Common myeloid progenitor, CD34-positive (primary cell): Measurements from ENCODE around the gene GGCT.

Experiments used
- CTCF ChIA-PET: fragments of 350-600 bp; sonication (Branson Sonifier 250); formaldehyde crosslinking; loops from one replicate; lab custom pipeline; 2021; ENCODE audit warnings: antibody characterized with exemption; lab: Charles Lee
- POLR2A ChIA-PET: fragments of 350-600 bp; sonication (Branson Sonifier 250); formaldehyde crosslinking; loops from one replicate; lab custom pipeline; 2021; ENCODE audit warnings: antibody characterized with exemption; lab: Charles Lee
- DNase-seq, 3 donors: peaks; one replicate each; pipeline versions ENCODE4 v3.0.0 to v3.0.0-alpha.2; 2013
- H3K27ac ChIP-seq, 2 experiments: 1 replicate in 1 of 2; 2 replicates in 1 of 2; pipeline ENCODE4 v1.7.0; 2013; ENCODE audit warnings: inconsistent platforms in 2 of 2, low read length in 2 of 2, mild to moderate bottlenecking in 2 of 2, low read depth in 1 of 2, moderate library complexity in 1 of 2; ENCODE audit not compliant: severe bottlenecking in 2 of 2, insufficient read depth in 1 of 2, poor library complexity in 1 of 2
- H3K27me3 ChIP-seq, 5 experiments: replicated peaks in 2 of 5; 1 replicate in 3 of 5; 2 replicates in 2 of 5; pipeline versions ENCODE4 v1.6.1 to v1.7.0; 2013; ENCODE audit warnings: low read length in 4 of 5, mild to moderate bottlenecking in 2 of 5, moderate library complexity in 2 of 5, inconsistent platforms in 1 of 5; ENCODE audit not compliant: insufficient read depth in 5 of 5, control insufficient read depth in 4 of 5
- H3K36me3 ChIP-seq, 4 experiments: 1 replicate in 2 of 4; 2 replicates in 2 of 4; pipeline versions ENCODE4 v1.6.1 to v1.7.0; 2013; ENCODE audit warnings: low read length in 3 of 4, control low read depth in 1 of 4, mild to moderate bottlenecking in 1 of 4; ENCODE audit not compliant: control insufficient read depth in 4 of 4, insufficient read depth in 4 of 4
- H3K4me1 ChIP-seq, 4 experiments: 1 replicate in 3 of 4; 2 replicates in 1 of 4; pipeline versions ENCODE4 v1.6.1 to v1.7.1; 2013; ENCODE audit warnings: low read length in 3 of 4, mild to moderate bottlenecking in 3 of 4, control low read depth in 1 of 4, inconsistent platforms in 1 of 4, moderate library complexity in 1 of 4; ENCODE audit not compliant: control insufficient read depth in 4 of 4, insufficient read depth in 4 of 4; ENCODE audit errors: control extremely low read depth in 1 of 4
- H3K4me3 ChIP-seq, 7 experiments: 1 replicate in 4 of 7; 2 replicates in 3 of 7; pipeline versions ENCODE4 v1.5.1 to v1.7.0; 2013; ENCODE audit warnings: mild to moderate bottlenecking in 7 of 7, low read length in 6 of 7, moderate library complexity in 6 of 7, inconsistent platforms in 2 of 7, low read depth in 2 of 7, control low read depth in 1 of 7; ENCODE audit not compliant: insufficient read depth in 4 of 7, control insufficient read depth in 1 of 7; ENCODE audit errors: extremely low read depth in 1 of 7
- H3K9me3 ChIP-seq, 5 experiments: 1 replicate in 4 of 5; 2 replicates in 1 of 5; pipeline versions ENCODE4 v1.6.1 to v1.7.1; 2013; ENCODE audit warnings: low read length in 4 of 5, mild to moderate bottlenecking in 2 of 5, inconsistent platforms in 1 of 5, low read depth in 1 of 5, moderate library complexity in 1 of 5; ENCODE audit not compliant: control insufficient read depth in 4 of 5, insufficient read depth in 2 of 5; ENCODE audit errors: control extremely low read depth in 1 of 5
- WGBS: methylation state at CpG from one replicate; pipeline ENCODE4 v1.1.5; 2013; ENCODE audit not compliant: insufficient coverage; 5-methylcytosine and 5-hydroxymethylcytosine counted together

GGCT gene

DNA sequence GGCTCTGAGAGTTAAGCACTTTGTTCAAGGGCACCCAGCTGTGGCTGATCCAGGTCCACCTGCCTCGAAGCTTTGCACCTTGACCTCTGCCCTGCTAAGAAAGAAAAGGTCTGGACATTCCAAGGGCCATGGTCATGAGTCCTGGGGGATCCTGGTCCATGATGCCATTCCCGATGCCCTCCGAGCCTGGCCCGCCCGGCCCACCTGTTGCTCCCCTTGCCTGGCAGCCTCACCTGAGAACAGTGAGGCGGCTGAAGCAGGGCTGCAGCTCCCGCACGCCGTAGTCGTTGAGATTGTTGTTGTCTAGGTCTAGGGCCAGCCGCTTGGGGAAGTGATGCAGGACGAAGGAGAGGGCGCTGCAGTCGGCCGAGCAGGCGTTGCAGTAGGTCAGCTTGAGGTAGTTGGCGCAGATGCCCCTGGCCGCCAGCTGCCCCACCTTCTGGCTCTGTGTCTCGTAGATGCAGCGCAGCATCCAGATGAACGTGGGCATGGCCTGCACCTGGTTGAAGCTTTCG lies 53.6 kb downstream of the GGCT start:
- POLR2A ChIA-PET, result no interaction called here
- WGBS, result 99% methylated on average over 17 of the region's 22 CpGs
- DNase-seq, result no peak
- Histone ChIP-seq H3K36me3 (peaks cover 9 to 92% (median 60%) of the 10 kb centered on the region in 4 experiments), H3K9me3 (no peaks in the 10 kb centered on the region), H3K4me3 (no peak overlapping the region), H3K4me1 (peaks cover 0 to 4% (median 1%) of the 10 kb centered on the region in 4 experiments), H3K27me3 (no peaks in the 10 kb centered on the region), H3K27ac (no peak overlapping the region)
- CTCF ChIA-PET, result interaction anchor here (1.0 kb wide), 1 partner anchor 9 kb away, joined by 5 read pairs; no protein-coding TSS in a partner anchor

DNA sequence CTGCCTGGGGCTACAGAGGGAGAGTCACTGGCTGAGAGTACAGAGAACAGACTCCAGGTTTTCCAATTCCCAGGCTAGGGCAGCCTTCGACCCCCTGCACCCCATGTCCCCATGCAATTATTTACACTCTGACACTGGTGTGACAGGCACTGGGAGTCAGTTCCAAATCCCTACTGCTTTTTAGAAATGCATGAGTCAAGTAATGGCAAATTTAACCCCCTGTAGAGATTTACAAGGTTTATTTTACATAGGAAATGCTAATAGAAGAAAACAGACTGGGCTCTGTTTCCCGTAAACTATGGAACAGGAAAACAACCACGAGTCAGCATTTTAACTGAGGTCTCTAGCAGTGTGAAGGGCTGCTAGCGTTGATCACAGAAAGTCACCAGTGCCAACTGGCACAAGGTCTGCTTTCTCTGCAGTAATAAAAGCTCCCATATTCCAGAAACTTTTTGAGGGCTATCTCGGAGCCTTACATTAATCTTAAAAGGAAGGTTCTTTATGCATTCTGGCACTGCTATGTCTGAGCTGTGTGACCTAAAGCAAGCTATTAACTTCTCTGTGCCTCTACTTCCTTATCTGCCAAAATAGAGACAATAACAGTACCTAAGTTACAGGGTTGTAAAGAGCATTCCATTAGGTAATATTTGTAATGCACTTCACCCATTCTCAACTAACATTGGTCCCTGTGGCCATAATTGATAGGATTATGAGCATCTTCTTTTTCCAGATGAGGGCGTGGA lies 54.2 kb downstream of the GGCT start:
- H3K27me3 ChIP-seq, result no peaks in the 10 kb centered on the region
- ChIA-PET CTCF (interaction anchor here (1.0 kb wide), 1 partner anchor 10 kb away, joined by 5 read pairs; no protein-coding TSS in a partner anchor), POLR2A (no interaction called here)
- no peak overlapping the region for H3K27ac ChIP-seq
- DNase-seq, result no peak
- 73% methylated on average over 5 of the region's 6 CpGs for WGBS
- peaks cover 0 to 5% (median 2%) of the 10 kb centered on the region in 4 experiments for H3K4me1 ChIP-seq
- no peaks in the 10 kb centered on the region for H3K9me3 ChIP-seq
- H3K36me3 ChIP-seq, result peaks cover 11 to 87% (median 63%) of the 10 kb centered on the region in 4 experiments
- no peak overlapping the region for H3K4me3 ChIP-seq

DNA sequence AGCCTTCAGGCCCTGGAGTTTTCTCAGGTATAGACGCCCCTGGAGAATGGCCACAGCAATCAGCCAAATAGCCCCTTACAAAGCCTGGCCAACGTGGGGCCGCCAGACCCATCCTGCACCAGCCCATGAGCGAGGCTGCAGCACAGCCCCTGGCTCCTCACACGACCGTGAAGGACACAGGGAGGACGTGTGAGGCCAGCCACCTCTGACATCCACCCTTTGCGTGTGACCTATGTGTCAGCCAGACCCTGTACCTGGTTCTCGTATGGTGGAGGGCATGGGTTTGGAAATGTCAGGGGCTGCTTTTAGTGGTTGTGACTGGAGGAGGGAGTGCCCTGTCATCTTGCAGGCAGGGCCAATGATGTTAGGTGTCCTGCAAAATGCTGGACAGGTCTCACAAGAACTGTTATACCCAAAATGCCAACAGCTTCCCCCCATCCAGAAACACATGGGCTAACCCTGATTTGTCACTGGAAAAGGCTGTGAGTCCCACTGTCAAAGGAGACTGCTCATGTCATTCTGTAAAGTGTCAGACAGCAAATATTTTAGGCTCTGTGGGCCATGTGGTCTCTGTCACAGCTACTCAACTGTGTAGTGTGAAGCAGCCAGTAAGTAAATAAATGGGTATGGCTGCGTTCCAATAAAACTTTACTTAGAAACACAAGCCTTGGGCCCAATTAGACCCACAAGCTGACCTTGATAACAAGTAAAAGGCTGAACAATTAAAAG lies 56.0 kb downstream of the GGCT start:
- Histone ChIP-seq H3K9me3 (no peaks in the 10 kb centered on the region), H3K4me3 (no peak overlapping the region), H3K36me3 (peaks cover 11 to 74% (median 54%) of the 10 kb centered on the region in 4 experiments), H3K27ac (no peak overlapping the region), H3K4me1 (peaks cover 0 to 5% (median 2%) of the 10 kb centered on the region in 4 experiments), H3K27me3 (no peaks in the 10 kb centered on the region)
- ChIA-PET POLR2A (no interaction called here), CTCF (interaction anchor here (1.0 kb wide), 1 partner anchor 158 kb away, joined by 3 read pairs; no protein-coding TSS in a partner anchor)
- WGBS, result over 99% methylated on average over 10 of the region's 10 CpGs
- DNase-seq, result no peak

DNA sequence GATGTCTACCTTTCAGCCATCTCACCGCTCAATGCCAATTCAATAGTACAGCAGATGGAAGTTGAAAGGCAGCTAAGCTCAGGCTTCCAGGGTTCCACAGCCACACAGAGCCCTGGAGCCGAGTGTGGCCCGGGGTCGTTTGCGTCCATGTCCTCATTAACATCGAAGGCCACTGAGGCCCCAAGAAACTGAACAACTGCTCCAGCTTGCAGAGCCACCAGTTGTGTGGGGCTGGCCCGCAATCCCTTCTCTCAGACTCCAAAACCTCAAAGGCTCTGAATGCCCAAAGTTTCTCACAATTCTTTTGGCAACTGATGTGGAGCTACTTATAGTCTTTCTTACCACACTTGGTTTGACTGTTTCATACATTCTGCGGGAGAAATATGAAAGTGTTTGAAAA lies 57.2 kb downstream of the GGCT start:
- Histone ChIP-seq H3K36me3 (peaks cover 8 to 65% (median 49%) of the 10 kb centered on the region in 4 experiments), H3K4me1 (peaks cover 0 to 5% (median 2%) of the 10 kb centered on the region in 4 experiments), H3K27ac (no peak overlapping the region), H3K4me3 (no peak overlapping the region), H3K9me3 (no peaks in the 10 kb centered on the region), H3K27me3 (no peaks in the 10 kb centered on the region)
- ChIA-PET CTCF (no interaction called here), POLR2A (no interaction called here)
- DNase-seq, result no peak
- 98% methylated on average over 7 of the region's 8 CpGs for WGBS
